Measurements from ENCODE around the gene SOD2.
"Not testable (repeated sequence)": the region's sequence is repeated elsewhere in the genome, so short reads cannot be mapped to it uniquely, and the experiment has no call there.

SOD2 gene

GRCh38 chr6:159724778-159725177, 31.7 kb upstream of the SOD2 start:
- peaks cover 9% of the 10 kb centered on the region for H3K36me3 ChIP-seq (ENCODE audit: insufficient read depth, insufficient read length, low read length)
- no peak for TF ChIP-seq SUZ12 (IDR thresholded peaks at IDR 0.05; ENCODE audit: extremely low read depth, insufficient read depth, insufficient read length)
- no peak for TF ChIP-seq ZNF274 (IDR thresholded peaks at IDR 0.05; ENCODE audit: low read depth, low read length)
- no peak for TF ChIP-seq YY1 (IDR thresholded peaks at IDR 0.05; ENCODE audit: insufficient read depth, insufficient read length)
- no peaks in the 10 kb centered on the region for H3K27me3 ChIP-seq (ENCODE audit: insufficient read depth, insufficient read length)
- no peaks in the 10 kb centered on the region for H3K4me1 ChIP-seq (ENCODE audit: insufficient read depth, insufficient read length)
- H3K9me3 ChIP-seq (ENCODE audit: insufficient read depth, low read length): no peaks in the 10 kb centered on the region
- no peak for DNase-seq (ENCODE audit: low read depth, low spot score)
- no peak overlapping the region for H3K4me3 ChIP-seq (ENCODE audit: insufficient read length, low read depth)
- peak overlapping the region; percentile 39 for H3K9ac ChIP-seq (ENCODE audit: insufficient read length, low read depth)

GRCh38 chr6:159723259-159723658, 30.2 kb upstream of the SOD2 start:
- H3K9ac ChIP-seq (ENCODE audit: insufficient read length, low read depth): no peak overlapping the region
- TF ChIP-seq YY1 (IDR thresholded peaks at IDR 0.05; ENCODE audit: insufficient read depth, insufficient read length): no peak
- no peak for TF ChIP-seq ZNF274 (IDR thresholded peaks at IDR 0.05; ENCODE audit: low read depth, low read length)
- no peak for TF ChIP-seq SUZ12 (IDR thresholded peaks at IDR 0.05; ENCODE audit: extremely low read depth, insufficient read depth, insufficient read length)
- H3K4me1 ChIP-seq (ENCODE audit: insufficient read depth, insufficient read length): no peaks in the 10 kb centered on the region
- H3K9me3 ChIP-seq (ENCODE audit: insufficient read depth, low read length): no peaks in the 10 kb centered on the region
- peaks cover 4% of the 10 kb centered on the region for H3K36me3 ChIP-seq (ENCODE audit: insufficient read depth, insufficient read length, low read length)
- no peak for DNase-seq (ENCODE audit: low read depth, low spot score)
- H3K27me3 ChIP-seq (ENCODE audit: insufficient read depth, insufficient read length): no peaks in the 10 kb centered on the region
- H3K4me3 ChIP-seq (ENCODE audit: insufficient read length, low read depth): no peak overlapping the region

GRCh38 chr6:159722655-159723054, 29.6 kb upstream of the SOD2 start:
- no peaks in the 10 kb centered on the region for H3K27me3 ChIP-seq (ENCODE audit: insufficient read depth, insufficient read length)
- TF ChIP-seq SUZ12 (IDR thresholded peaks at IDR 0.05; ENCODE audit: extremely low read depth, insufficient read depth, insufficient read length) (no peak), YY1 (IDR thresholded peaks at IDR 0.05; ENCODE audit: insufficient read depth, insufficient read length) (no peak), ZNF274 (IDR thresholded peaks at IDR 0.05; ENCODE audit: low read depth, low read length) (no peak)
- no peak for DNase-seq (ENCODE audit: low read depth, low spot score)
- no peaks in the 10 kb centered on the region for H3K9me3 ChIP-seq (ENCODE audit: insufficient read depth, low read length)
- no peak overlapping the region for H3K9ac ChIP-seq (ENCODE audit: insufficient read length, low read depth)
- no peaks in the 10 kb centered on the region for H3K4me1 ChIP-seq (ENCODE audit: insufficient read depth, insufficient read length)
- H3K4me3 ChIP-seq (ENCODE audit: insufficient read length, low read depth): no peak overlapping the region
- peaks cover 4% of the 10 kb centered on the region for H3K36me3 ChIP-seq (ENCODE audit: insufficient read depth, insufficient read length, low read length)

DNA sequence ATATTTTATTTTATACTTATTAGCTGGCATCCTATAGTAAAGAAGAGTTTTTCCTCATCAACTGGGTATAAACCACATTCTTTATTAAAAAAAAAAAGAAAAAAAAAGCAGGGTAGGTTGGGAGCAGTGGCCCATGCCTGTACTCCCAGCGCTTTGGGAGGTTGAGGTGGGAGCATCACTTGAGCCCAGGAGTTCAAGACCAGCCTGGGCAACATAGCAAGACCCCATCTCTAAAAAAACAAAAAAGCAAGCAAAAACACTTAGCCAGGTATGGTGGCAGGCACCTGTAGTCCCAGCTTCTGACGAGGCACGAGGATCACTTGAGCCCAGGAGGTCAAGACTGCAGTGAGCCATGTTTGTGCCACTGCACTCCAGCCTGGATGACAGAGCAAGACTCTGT, 28.9 kb upstream of the SOD2 start:
- not testable (repeated sequence) for H3K36me3 ChIP-seq (ENCODE audit: insufficient read depth, insufficient read length, low read length); H3K4me3 ChIP-seq (ENCODE audit: insufficient read length, low read depth); H3K9ac ChIP-seq (ENCODE audit: insufficient read length, low read depth); H3K4me1 ChIP-seq (ENCODE audit: insufficient read depth, insufficient read length); DNase-seq (ENCODE audit: low read depth, low spot score); H3K9me3 ChIP-seq (ENCODE audit: insufficient read depth, low read length); H3K27me3 ChIP-seq (ENCODE audit: insufficient read depth, insufficient read length)

DNA sequence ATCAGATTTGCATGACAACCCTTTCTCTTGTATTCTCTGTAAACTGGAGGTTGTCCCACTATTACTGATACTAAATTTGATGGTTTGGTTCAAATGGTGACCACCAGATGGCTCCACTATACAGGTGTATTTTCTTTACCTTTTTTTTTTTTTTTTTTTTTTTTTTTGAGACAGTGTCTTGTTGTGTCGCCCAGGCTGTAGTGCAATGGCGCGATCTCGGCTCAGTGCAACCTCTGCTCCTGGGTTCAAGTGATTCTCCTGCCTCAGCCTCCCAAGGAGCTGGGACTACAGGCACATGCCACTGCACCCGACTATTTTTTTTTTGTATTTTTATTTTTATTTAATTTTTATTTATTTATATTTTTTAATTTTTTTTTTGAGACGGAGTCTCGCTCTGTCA, 27.7 kb upstream of the SOD2 start:
- H3K9ac ChIP-seq (ENCODE audit: insufficient read length, low read depth): no peak overlapping the region
- DNase-seq (ENCODE audit: low read depth, low spot score): peak; percentile 38
- H3K36me3 ChIP-seq (ENCODE audit: insufficient read depth, insufficient read length, low read length): peaks cover 4% of the 10 kb centered on the region
- no peaks in the 10 kb centered on the region for H3K9me3 ChIP-seq (ENCODE audit: insufficient read depth, low read length)
- no peak overlapping the region for H3K4me3 ChIP-seq (ENCODE audit: insufficient read length, low read depth)
- TF ChIP-seq ZNF274 (IDR thresholded peaks at IDR 0.05; ENCODE audit: low read depth, low read length): no peak
- no peak for TF ChIP-seq YY1 (IDR thresholded peaks at IDR 0.05; ENCODE audit: insufficient read depth, insufficient read length)
- H3K27me3 ChIP-seq (ENCODE audit: insufficient read depth, insufficient read length): no peaks in the 10 kb centered on the region
- H3K4me1 ChIP-seq (ENCODE audit: insufficient read depth, insufficient read length): no peaks in the 10 kb centered on the region

DNA sequence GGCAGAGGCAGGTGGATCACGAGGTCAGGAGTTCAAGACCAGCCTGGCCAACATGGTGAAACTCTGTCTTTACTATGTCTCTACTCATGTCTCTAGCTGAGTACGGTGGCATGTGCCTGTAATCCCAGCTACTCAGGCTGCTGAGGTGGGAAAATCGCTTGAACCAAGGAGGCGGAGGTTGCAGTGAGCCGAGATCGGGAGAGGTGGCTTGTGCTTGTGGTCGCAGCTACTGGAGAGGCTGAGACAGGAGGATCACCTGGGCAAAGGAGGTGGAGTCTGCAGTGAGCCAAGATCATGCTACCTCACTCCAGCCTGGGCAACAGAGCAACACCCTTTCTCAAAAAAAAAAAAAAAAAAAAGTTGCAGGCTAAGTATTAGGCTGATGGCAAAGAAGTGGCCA, 26.2 kb upstream of the SOD2 start:
- DNase-seq (ENCODE audit: low read depth, low spot score): no peak
- Histone ChIP-seq H3K9me3 (ENCODE audit: insufficient read depth, low read length) (no peaks in the 10 kb centered on the region), H3K36me3 (ENCODE audit: insufficient read depth, insufficient read length, low read length) (peaks cover 4% of the 10 kb centered on the region), H3K9ac (ENCODE audit: insufficient read length, low read depth) (no peak overlapping the region), H3K4me3 (ENCODE audit: insufficient read length, low read depth) (no peak overlapping the region), H3K27me3 (ENCODE audit: insufficient read depth, insufficient read length) (no peaks in the 10 kb centered on the region), H3K4me1 (ENCODE audit: insufficient read depth, insufficient read length) (no peaks in the 10 kb centered on the region)
- no peak for TF ChIP-seq YY1 (IDR thresholded peaks at IDR 0.05; ENCODE audit: insufficient read depth, insufficient read length)
- no peak for TF ChIP-seq SUZ12 (IDR thresholded peaks at IDR 0.05; ENCODE audit: extremely low read depth, insufficient read depth, insufficient read length)
- TF ChIP-seq ZNF274 (IDR thresholded peaks at IDR 0.05; ENCODE audit: low read depth, low read length): no peak

- TF ChIP-seq YY1 (IDR thresholded peaks at IDR 0.05; ENCODE audit: insufficient read depth, insufficient read length): no peak
- no peak for TF ChIP-seq SUZ12 (IDR thresholded peaks at IDR 0.05; ENCODE audit: extremely low read depth, insufficient read depth, insufficient read length)
- TF ChIP-seq ZNF274 (IDR thresholded peaks at IDR 0.05; ENCODE audit: low read depth, low read length): no peak
Measured at GRCh38 chr6:159718634-159719033, 25.6 kb upstream of the SOD2 start.

More at GRCh38 chr6:159718634-159719033, 25.6 kb upstream of the SOD2 start:
- Histone ChIP-seq H3K9me3 (ENCODE audit: insufficient read depth, low read length) (no peaks in the 10 kb centered on the region), H3K27me3 (ENCODE audit: insufficient read depth, insufficient read length) (no peaks in the 10 kb centered on the region), H3K4me3 (ENCODE audit: insufficient read length, low read depth) (no peak overlapping the region), H3K4me1 (ENCODE audit: insufficient read depth, insufficient read length) (no peaks in the 10 kb centered on the region), H3K36me3 (ENCODE audit: insufficient read depth, insufficient read length, low read length) (peaks cover 4% of the 10 kb centered on the region), H3K9ac (ENCODE audit: insufficient read length, low read depth) (no peak overlapping the region)
- DNase-seq (ENCODE audit: low read depth, low spot score): no peak

All from NT2/D1 (cell line).